Measurements from ENCODE around the gene SAP30BP.

DNA sequence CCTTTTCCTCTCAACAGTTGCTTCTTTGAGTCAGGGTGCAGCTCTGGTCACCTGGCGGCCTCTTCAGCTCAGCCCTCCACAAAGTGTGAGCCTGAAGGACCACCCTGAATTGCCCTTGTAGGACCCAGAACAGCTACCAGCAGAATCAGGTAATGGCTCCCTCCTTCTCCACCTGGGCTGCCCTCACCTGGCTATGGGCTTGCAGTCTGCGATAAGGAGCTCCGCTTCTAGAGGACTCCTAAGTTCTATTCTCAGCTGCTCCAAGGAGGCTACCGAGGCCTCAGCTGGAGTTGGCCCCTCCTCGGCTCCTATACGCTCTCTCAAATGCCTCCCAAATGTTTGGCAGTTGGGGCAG lies 20.5 kb upstream of the SAP30BP start:
- TF ChIP-seq CTCF (CRISPR knock-in tag; IDR thresholded peaks at IDR 0.05): no peak; the same call in 1 of the 2 replicates
- TF ChIP-seq CHD2 (IDR thresholded peaks at IDR 0.05; ENCODE audit: low read depth, low read length): no peak
- no peak for TF ChIP-seq NFKBIZ (CRISPR knock-in tag; IDR thresholded peaks at IDR 0.05)
- TF ChIP-seq TARDBP (CRISPR knock-in tag; IDR thresholded peaks at IDR 0.05): no peak
- no peak for TF ChIP-seq ZBTB3 (CRISPR knock-in tag; IDR thresholded peaks at IDR 0.05; ENCODE audit: borderline replicate concordance, low read depth)
- no peak for TF ChIP-seq GABPA (IDR thresholded peaks at IDR 0.05; ENCODE audit: low read depth, low read length)
- TF ChIP-seq GABPA (CRISPR knock-in tag; IDR thresholded peaks at IDR 0.05; ENCODE audit: low read depth): no peak
- TF ChIP-seq FOSL2 (CRISPR knock-in tag; IDR thresholded peaks at IDR 0.05): no peak
- TF ChIP-seq ZNF605 (CRISPR knock-in tag; IDR thresholded peaks at IDR 0.05): no peak
- TF ChIP-seq REST (IDR thresholded peaks at IDR 0.05; ENCODE audit: borderline replicate concordance in 1 of 2, low read depth in 1 of 2, low read length in 2 of 2): no peak
- no peak for TF ChIP-seq JUN (CRISPR knock-in tag; IDR thresholded peaks at IDR 0.05)
- TF ChIP-seq ARID3A (IDR thresholded peaks at IDR 0.05; ENCODE audit: low read depth, low read length): no peak
- TF ChIP-seq EZH2 (conservative IDR thresholded peaks at IDR 0.05; ENCODE audit: low read depth, low read length): no peak
- no peak for TF ChIP-seq ZEB1 (IDR thresholded peaks at IDR 0.05; ENCODE audit: insufficient replicate concordance, low read depth)
